MM.1S (cell line): ENCODE data around the gene GIMAP2.

ENCODE experiments used
- DNase-seq: peaks from one replicate; pipeline ENCODE4 v3.0.0-alpha.2; 2015
- H2AFZ ChIP-seq: fragments of 300-600 bp; sonication (generic); 2 replicates; pipeline ENCODE4 v1.6.0; 2016; ENCODE audit warnings: antibody characterized with exemption, low read length
- H3F3A ChIP-seq: fragments of 300-600 bp; sonication (generic); 2 replicates; pipeline ENCODE4 v1.6.1; 2016; ENCODE audit warnings: mild to moderate bottlenecking, antibody characterized with exemption, low read length, moderate library complexity, mixed read lengths; ENCODE audit not compliant: insufficient read depth
- H3K27ac ChIP-seq: fragments of 300-600 bp; sonication (generic); 2 replicates; pipeline ENCODE4 v1.5.1; 2016; ENCODE audit warnings: mild to moderate bottlenecking, low read length
- H3K27me3 ChIP-seq: fragments of 300-600 bp; sonication (generic); replicated peaks from 2 replicates; pipeline ENCODE4 v1.6.0; 2016; ENCODE audit warnings: low read length; ENCODE audit not compliant: insufficient read depth
- H3K36me3 ChIP-seq: fragments of 300-600 bp; sonication (generic); replicated peaks from 2 replicates; pipeline ENCODE4 v1.6.1; 2016; ENCODE audit warnings: mild to moderate bottlenecking, low read length, mixed read lengths; ENCODE audit not compliant: insufficient read depth
- H3K4me1 ChIP-seq: fragments of 300-600 bp; sonication (generic); 2 replicates; pipeline ENCODE4 v1.6.1; 2016; ENCODE audit warnings: low read length, mixed read lengths
- H3K4me2 ChIP-seq: fragments of 300-600 bp; sonication (generic); 2 replicates; pipeline ENCODE4 v1.6.0; 2016; ENCODE audit warnings: low read depth, low read length
- H3K4me3 ChIP-seq: fragments of 300-600 bp; sonication (generic); 2 replicates; pipeline ENCODE4 v1.5.1; 2016; ENCODE audit warnings: low read length, mixed read lengths
- H3K79me2 ChIP-seq: fragments of 300-600 bp; sonication (generic); 2 replicates; pipeline ENCODE4 v1.6.1; 2016; ENCODE audit warnings: mixed run types, low read length, mixed read lengths
- H3K9ac ChIP-seq: fragments of 300-600 bp; sonication (generic); 2 replicates; pipeline ENCODE4 v1.6.1; 2016; ENCODE audit warnings: low read length, mixed read lengths
- H3K9me2 ChIP-seq: fragments of 300-600 bp; sonication (generic); replicated peaks from 2 replicates; pipeline ENCODE4 v1.6.1; 2016; ENCODE audit warnings: mild to moderate bottlenecking, low read length, mixed read lengths; ENCODE audit not compliant: insufficient read depth
- H3K9me3 ChIP-seq: fragments of 300-600 bp; sonication (generic); replicated peaks from 2 replicates; pipeline ENCODE4 v1.6.1; 2016; ENCODE audit warnings: mild to moderate bottlenecking, low read length, mixed read lengths; ENCODE audit not compliant: insufficient read depth
- H4K20me1 ChIP-seq: fragments of 300-600 bp; sonication (generic); 2 replicates; pipeline ENCODE4 v1.6.1; 2016; ENCODE audit warnings: mild to moderate bottlenecking, low read length, moderate library complexity, mixed read lengths; ENCODE audit not compliant: insufficient read depth
- CTCF ChIP-seq: fragments of 300-600 bp; sonication (generic); IDR thresholded peaks from 2 replicates; pipeline ENCODE4 v1.5.1; 2016; ENCODE audit warnings: antibody characterized with exemption, low read length, mixed read lengths
- EZH2 ChIP-seq: fragments of 300-600 bp; sonication (generic); optimal IDR thresholded peaks from 2 replicates; pipeline ENCODE3; 2017; ENCODE audit warnings: low read depth, mild to moderate bottlenecking, antibody characterized with exemption, low read length, mixed read lengths
- EZH2phosphoT487 ChIP-seq: fragments of 300-600 bp; sonication (generic); IDR thresholded peaks from 2 replicates; pipeline ENCODE4 v1.6.1; 2018; ENCODE audit warnings: antibody characterized with exemption, low read length

The GIMAP2 gene

GRCh38 chr7:150721970-150722373 lies 36.5 kb downstream of the GIMAP2 start:
- no peaks in the 10 kb centered on the region for H3K9me2 ChIP-seq
- H3K4me2 ChIP-seq: no peak overlapping the region
- no peak overlapping the region for H3K27ac ChIP-seq
- H3K9ac ChIP-seq: no peak overlapping the region
- H3K79me2 ChIP-seq: no peaks in the 10 kb centered on the region
- H3K36me3 ChIP-seq: no peaks in the 10 kb centered on the region
- H3K9me3 ChIP-seq: no peaks in the 10 kb centered on the region
- no peak for DNase-seq
- H2AFZ ChIP-seq: no peak overlapping the region
- no peaks in the 10 kb centered on the region for H3K27me3 ChIP-seq
- H3K4me1 ChIP-seq: no peaks in the 10 kb centered on the region
- H4K20me1 ChIP-seq: no peaks in the 10 kb centered on the region
- TF ChIP-seq CTCF (no peak), EZH2 (no peak), EZH2phosphoT487 (no peak)
- H3F3A ChIP-seq: no peaks in the 10 kb centered on the region
- no peak overlapping the region for H3K4me3 ChIP-seq

GRCh38 chr7:150722431-150722931 lies 37.0 kb downstream of the GIMAP2 start:
- H3K27me3 ChIP-seq: no peaks in the 10 kb centered on the region
- H3K27ac ChIP-seq: no peak overlapping the region
- no peak overlapping the region for H3K4me3 ChIP-seq
- no peaks in the 10 kb centered on the region for H3K4me1 ChIP-seq
- H3K9me2 ChIP-seq: no peaks in the 10 kb centered on the region
- H3K9me3 ChIP-seq: no peaks in the 10 kb centered on the region
- H2AFZ ChIP-seq: no peak overlapping the region
- H3K9ac ChIP-seq: no peak overlapping the region
- no peaks in the 10 kb centered on the region for H3K79me2 ChIP-seq
- H3K36me3 ChIP-seq: no peaks in the 10 kb centered on the region
- H3K4me2 ChIP-seq: no peak overlapping the region
- DNase-seq: no peak
- H3F3A ChIP-seq: no peaks in the 10 kb centered on the region
- TF ChIP-seq EZH2phosphoT487: no peak
- no peak for TF ChIP-seq EZH2
- no peak for TF ChIP-seq CTCF
- H4K20me1 ChIP-seq: no peaks in the 10 kb centered on the region

GRCh38 chr7:150723467-150723866 lies 38.0 kb downstream of the GIMAP2 start:
- Histone ChIP-seq H2AFZ (no peak overlapping the region), H3K9me2 (no peaks in the 10 kb centered on the region), H3K4me1 (no peaks in the 10 kb centered on the region), H3K27me3 (no peaks in the 10 kb centered on the region), H3K4me2 (no peak overlapping the region), H3K9me3 (no peaks in the 10 kb centered on the region), H3K9ac (no peak overlapping the region), H4K20me1 (no peaks in the 10 kb centered on the region), H3K4me3 (no peak overlapping the region), H3K36me3 (no peaks in the 10 kb centered on the region), H3F3A (no peaks in the 10 kb centered on the region), H3K79me2 (no peaks in the 10 kb centered on the region), H3K27ac (no peak overlapping the region)
- DNase-seq: no peak
- TF ChIP-seq CTCF (no peak), EZH2 (no peak), EZH2phosphoT487 (no peak)

GRCh38 chr7:150727381-150727780 lies 41.9 kb downstream of the GIMAP2 start:
- DNase-seq: no peak
- H3K79me2 ChIP-seq: no peaks in the 10 kb centered on the region

More at GRCh38 chr7:150727381-150727780, 41.9 kb downstream of the GIMAP2 start:
- no peak overlapping the region for H2AFZ ChIP-seq
- no peak overlapping the region for H3K4me2 ChIP-seq
- H3F3A ChIP-seq: no peaks in the 10 kb centered on the region
- no peaks in the 10 kb centered on the region for H3K27me3 ChIP-seq
- H3K4me1 ChIP-seq: no peaks in the 10 kb centered on the region
- no peak overlapping the region for H3K4me3 ChIP-seq
- H3K36me3 ChIP-seq: no peaks in the 10 kb centered on the region
- H3K9me2 ChIP-seq: no peaks in the 10 kb centered on the region
- no peak overlapping the region for H3K9ac ChIP-seq
- H3K9me3 ChIP-seq: no peaks in the 10 kb centered on the region
- no peak overlapping the region for H3K27ac ChIP-seq
- H4K20me1 ChIP-seq: no peaks in the 10 kb centered on the region
- no peak for TF ChIP-seq EZH2phosphoT487
- no peak for TF ChIP-seq CTCF
- no peak for TF ChIP-seq EZH2
